HCT116 (cell line): ENCODE measurements around the gene TBL2. TPM values are rescaled to one million over a fixed set of nuclear protein-coding genes. Genes with fewer than 3 reads are reported as not detected.
"Not testable (repeated sequence)": the region's sequence is repeated elsewhere in the genome, so short reads cannot be mapped to it uniquely, and the experiment has no call there.

Experiments used
- ATAC-seq: fragments of 200-7000 bp; cut with Tn5 transposase; 2 replicates; pipeline ENCODE4 v1.9.1; 2020; ENCODE audit warnings: mild to moderate bottlenecking, moderate library complexity
- BruUV-seq: library from RNA; stranded (reverse); fragments of 400-500 nt; replicated peaks from 2 replicates; lab custom pipeline; 2021; lab: Mats Ljungman, UMichigan
- CTCF ChIA-PET: fragments of 300-600 bp; sonication (Branson Sonifier 250); formaldehyde crosslinking; loops from one replicate; lab custom pipeline; 2021; ENCODE audit warnings: antibody characterized with exemption; lab: Charles Lee
- POLR2A ChIA-PET: fragments of 300-600, 350-600 bp; sonication (Branson Sonifier 250); formaldehyde crosslinking; loops from one replicate; lab custom pipeline; 2021; ENCODE audit warnings: antibody characterized with exemption; lab: Charles Lee
- RAD21 ChIA-PET, 2 experiments: fragments of 300-600 bp; sonication (Branson Sonifier 250); formaldehyde crosslinking; loops; one replicate each; lab custom pipeline; 2023; ENCODE audit warnings: low total read pairs in 2 of 2; ENCODE audit not compliant: uncharacterized antibody in 2 of 2, unreplicated experiment in 2 of 2, low non-redundant PET in 1 of 2; lab: Charles Lee
- DNase-seq: peaks from one replicate; pipeline ENCODE4 v3.0.0-alpha.2; 2010; ENCODE audit warnings: low read depth, low spot score
- H2AFZ ChIP-seq: fragments of 200-600 bp; shearing (Covaris generic), sonication (generic); 2 replicates; pipeline ENCODE4 v1.6.1; 2017; ENCODE audit warnings: low read depth, mixed run types, mixed read lengths, antibody characterized with exemption, low read length; ENCODE audit not compliant: poor library complexity, severe bottlenecking
- H3K27ac ChIP-seq: 2 replicates; pipeline ENCODE4 v1.5.1; 2012; ENCODE audit warnings: low read depth, low read length
- H3K27me3 ChIP-seq: fragments of 200-600 bp; sonication (generic); 2 replicates; pipeline ENCODE4 v1.6.1; 2016; ENCODE audit warnings: mixed run types, low read length, mixed read lengths; ENCODE audit not compliant: insufficient read depth
- H3K36me3 ChIP-seq, 2 experiments: fragments of 200-500 bp in 1 of 2; fragments of 200-600 bp in 1 of 2; sonication (Bioruptor generic) in 1 of 2; sonication (generic) in 1 of 2; 2 replicates each; pipeline versions ENCODE4 v1.5.1 to v1.6.1; 2014 to 2016; ENCODE audit warnings: low read length in 2 of 2, inconsistent platforms in 1 of 2, mixed read lengths in 1 of 2, mixed run types in 1 of 2; ENCODE audit not compliant: insufficient read depth in 2 of 2, control insufficient read depth in 1 of 2
- H3K4me1 ChIP-seq, 2 experiments: fragments of 200-600 bp in 1 of 2; sonication (generic) in 1 of 2; 2 replicates each; pipeline versions ENCODE4 v1.5.1 to v1.6.1; 2012 to 2017; ENCODE audit warnings: low read length in 2 of 2, inconsistent platforms in 1 of 2, mild to moderate bottlenecking in 1 of 2, mixed read lengths in 1 of 2, mixed run types in 1 of 2, moderate library complexity in 1 of 2; ENCODE audit not compliant: insufficient read depth in 2 of 2, control insufficient read depth in 1 of 2
- H3K4me2 ChIP-seq: fragments of 200-600 bp; sonication (generic); 2 replicates; pipeline ENCODE4 v1.6.1; 2017; ENCODE audit warnings: mixed run types, low read length, mixed read lengths
- H3K4me3 ChIP-seq, 2 experiments: fragments of 200-600 bp in 1 of 2; sonication (generic) in 1 of 2; replicated peaks in 1 of 2; 2 replicates each; pipeline ENCODE4 v1.5.1; 2011 to 2016; ENCODE audit warnings: low read length in 2 of 2, control low read depth in 1 of 2, low read depth in 1 of 2, mild to moderate bottlenecking in 1 of 2, mixed read lengths in 1 of 2, mixed run types in 1 of 2
- H3K79me2 ChIP-seq: fragments of 200-600 bp; sonication (generic); 2 replicates; pipeline ENCODE4 v1.6.1; 2017; ENCODE audit warnings: mild to moderate bottlenecking, mixed run types, low read length, moderate library complexity, mixed read lengths; ENCODE audit not compliant: insufficient read depth
- H3K9ac ChIP-seq: fragments of 200-600 bp; sonication (generic); 2 replicates; pipeline ENCODE4 v1.6.1; 2016; ENCODE audit warnings: low read length, mixed read lengths
- H3K9me2 ChIP-seq: fragments of 200-600 bp; sonication (generic), shearing (Covaris generic); 2 replicates; pipeline ENCODE4 v1.6.1; 2017; ENCODE audit warnings: mixed run types, mild to moderate bottlenecking, moderate library complexity; ENCODE audit not compliant: insufficient read depth
- H3K9me3 ChIP-seq, 2 experiments: fragments of 200-500 bp in 1 of 2; fragments of 200-600 bp in 1 of 2; sonication (Bioruptor generic) in 1 of 2; sonication (generic) in 1 of 2; 2 replicates each; pipeline ENCODE4 v1.6.1; 2014 to 2017; ENCODE audit warnings: low read length in 2 of 2, mixed read lengths in 2 of 2, inconsistent platforms in 1 of 2, low read depth in 1 of 2, mild to moderate bottlenecking in 1 of 2, mixed run types in 1 of 2, moderate library complexity in 1 of 2; ENCODE audit not compliant: control insufficient read depth in 1 of 2, insufficient read depth in 1 of 2
- H4K20me1 ChIP-seq: fragments of 200-600 bp; sonication (generic), shearing (Covaris generic); 2 replicates; pipeline ENCODE4 v1.6.1; 2017; ENCODE audit warnings: mixed run types, mild to moderate bottlenecking, moderate library complexity; ENCODE audit not compliant: insufficient read depth
- EZH2 ChIP-seq: fragments of 200-600 bp; sonication (generic); IDR thresholded peaks from 2 replicates; pipeline ENCODE4 v1.6.1; 2017; ENCODE audit warnings: antibody characterized with exemption, mixed run types
- intact Hi-C: fragments of 100-400 bp; cut with micrococcal nuclease; formaldehyde crosslinking; loops from 2 replicates; pipeline ENCODE4 v1.10.0; 2022
- total RNA-seq: library from RNA; stranded (reverse); gene quantifications from one replicate; pipeline ENCODE4 v1.2.1, GENCODE V29; 2021; ENCODE audit not compliant: unreplicated experiment

TBL2 gene
- total RNA-seq, 1 experiment from 2014 or later, result 55.0 TPM

- Histone ChIP-seq H3K4me1 (peaks cover 16 to 26% of the 10 kb centered on the region in 2 experiments), H3K36me3 (peaks cover 4 to 10% of the 10 kb centered on the region in 2 experiments; a peak in 3 of 4 replicates), H3K9me3 (no peaks in the 10 kb centered on the region)
- ATAC-seq, result no peak
- POLR2A ChIA-PET, result no interaction called here
- TF ChIP-seq EZH2, result no peak
- TF ChIP-seq, all 23 proteins: peak for 0
- no peak for DNase-seq
- Histone ChIP-seq H3K4me2 (no peak overlapping the region), H3K4me3 (no peak overlapping the region), H3K79me2 (peaks cover 10% of the 10 kb centered on the region; the same call in 1 of the 2 replicates), H2AFZ (no peak overlapping the region), H3K27ac (no peak overlapping the region), H3K27me3 (no peaks in the 10 kb centered on the region), H3K9ac (no peak overlapping the region), H3K9me2 (no peaks in the 10 kb centered on the region), H4K20me1 (no peaks in the 10 kb centered on the region)
- intact Hi-C loops, result no loop called here
- CTCF ChIA-PET, result interaction anchor here (1.6 kb wide), 1 partner anchor 12 kb away, joined by 6 read pairs; no protein-coding TSS in a partner anchor
- RAD21 ChIA-PET, result no interaction called here
- no TSS peak for BruUV-seq
Observed at GRCh38 chr7:73618538-73618937, 40.2 kb upstream of the TBL2 start.

- H3K27me3 ChIP-seq, H3K4me3 ChIP-seq, H3K79me2 ChIP-seq, H3K9me2 ChIP-seq, H3K9me3 ChIP-seq, H3K36me3 ChIP-seq, BruUV-seq, H3K27ac ChIP-seq, DNase-seq, H3K4me2 ChIP-seq, H2AFZ ChIP-seq, H3K9ac ChIP-seq, H4K20me1 ChIP-seq, intact Hi-C loops, ATAC-seq: not testable (repeated sequence)
- ChIA-PET RAD21 (interaction anchor here in 1 of 2 experiments (0.6 kb wide), 1 partner anchor 121 kb away, joined by 3 read pairs; no protein-coding TSS in a partner anchor), POLR2A (interaction anchor here (0.6 kb wide), 1 partner anchor 19 kb away, joined by 3 read pairs; no protein-coding TSS in a partner anchor), CTCF (interaction anchor here (1.2 to 2.0 kb wide), 2 partner anchors 10 to 108 kb away, joined by 3 to 9 read pairs; no protein-coding TSS in a partner anchor)
- H3K4me1 ChIP-seq, result peaks cover 21 to 23% of the 10 kb centered on the region in 2 experiments
Observed at GRCh38 chr7:73617520-73617919, 39.1 kb upstream of the TBL2 start.
